SK-MEL-5 (cell line): ENCODE results near the gene DPYSL4. TPM values are rescaled to one million over a fixed set of nuclear protein-coding genes. Genes with fewer than 3 reads are reported as not detected.

Source experiments
- DNase-seq: peaks from one replicate; pipeline ENCODE4 v3.0.0-alpha.2; 2016; ENCODE audit warnings: low read depth, low spot score
- in situ Hi-C: cut with HindIII; loops from 2 replicates; pipeline ENCODE4 v1.10.0; 2016; ENCODE audit warnings: low sequenced_read_pairs, high pct_unique_total_duplicates, low pct_unique_long_range_greater_than_20kb
- total RNA-seq: library from RNA; depleted of rRNA; stranded (reverse); fragments of >200 nt; shearing (Covaris generic); gene quantifications from 2 replicates; pipeline ENCODE4 v1.2.3, GENCODE V29; 2014

Gene DPYSL4
- total RNA-seq, 1 experiment from 2014 or later, result 2.5 TPM

DNA sequence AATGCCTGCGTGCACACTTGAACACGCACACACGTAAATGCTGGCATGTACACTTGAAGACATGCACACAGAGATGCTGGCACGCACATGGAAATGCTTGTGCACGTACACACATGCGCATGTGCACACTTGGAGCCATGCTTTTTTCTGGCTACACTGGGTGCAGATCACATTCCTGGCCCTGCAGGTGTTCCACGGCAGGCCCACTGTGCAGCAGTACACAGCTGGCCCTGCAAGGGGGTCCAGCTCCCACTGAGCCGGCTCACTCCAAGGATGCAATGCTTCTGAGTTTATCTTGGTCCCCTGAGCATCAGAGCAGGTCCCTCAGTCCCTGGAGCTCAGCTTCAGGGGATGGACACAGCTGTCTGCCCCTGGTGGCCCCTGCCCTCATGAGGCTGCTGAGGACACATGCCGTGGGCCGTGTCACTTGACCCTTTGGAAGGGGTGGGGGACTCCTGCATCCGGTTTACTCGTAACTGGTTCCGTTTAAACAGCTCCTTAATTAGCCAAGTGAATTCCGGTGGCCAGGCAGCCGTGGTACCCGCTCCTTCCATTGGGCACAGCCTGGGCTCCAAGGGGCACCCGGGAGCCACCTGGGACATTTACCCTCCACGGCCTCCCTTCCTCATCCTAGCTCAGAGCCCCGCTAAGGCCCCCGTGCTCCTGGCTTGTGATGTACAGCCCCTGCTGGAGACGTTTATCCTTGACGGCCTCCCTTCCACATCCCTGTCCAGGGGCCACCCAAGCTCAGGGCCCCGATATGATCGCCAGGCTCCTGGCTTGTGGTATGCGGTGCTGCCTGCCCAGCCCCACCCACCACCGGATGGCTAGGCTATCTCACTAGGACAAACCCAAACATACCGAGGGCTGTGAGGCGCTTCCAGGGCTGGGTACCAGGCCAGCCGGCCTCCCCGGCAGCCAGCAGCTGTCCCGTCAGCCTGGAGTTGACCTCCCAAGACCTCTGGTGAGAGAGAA, 39.5 kb upstream of the DPYSL4 start:
- in situ Hi-C loops, result no loop called here
- DNase-seq, result no peak

GRCh38 chr10:132148261-132149251, 38.2 kb upstream of the DPYSL4 start:
- in situ Hi-C loops, result no loop called here
- DNase-seq, result no peak

DNA sequence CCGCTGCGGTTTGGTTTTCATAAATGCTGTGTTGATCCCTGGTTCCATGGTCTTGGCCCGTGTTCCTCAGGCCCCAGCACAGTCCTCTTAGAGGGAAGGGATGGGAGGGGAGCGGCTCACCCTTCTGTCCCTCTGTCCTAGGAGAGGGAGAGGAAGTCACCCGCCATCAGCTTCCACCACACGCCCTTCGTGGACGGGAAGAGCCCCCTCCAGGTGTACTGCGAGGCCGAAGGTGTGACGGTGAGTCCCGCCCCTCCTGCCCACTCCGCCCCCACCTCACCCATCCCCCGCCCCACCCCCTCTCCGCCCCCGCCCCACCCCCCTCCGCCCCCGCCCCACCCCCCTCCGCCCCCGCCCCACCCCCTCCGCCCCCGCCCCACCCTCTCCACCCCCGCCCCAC, 37.5 kb upstream of the DPYSL4 start:
- no peak for DNase-seq
- in situ Hi-C loops, result no loop called here

DNA sequence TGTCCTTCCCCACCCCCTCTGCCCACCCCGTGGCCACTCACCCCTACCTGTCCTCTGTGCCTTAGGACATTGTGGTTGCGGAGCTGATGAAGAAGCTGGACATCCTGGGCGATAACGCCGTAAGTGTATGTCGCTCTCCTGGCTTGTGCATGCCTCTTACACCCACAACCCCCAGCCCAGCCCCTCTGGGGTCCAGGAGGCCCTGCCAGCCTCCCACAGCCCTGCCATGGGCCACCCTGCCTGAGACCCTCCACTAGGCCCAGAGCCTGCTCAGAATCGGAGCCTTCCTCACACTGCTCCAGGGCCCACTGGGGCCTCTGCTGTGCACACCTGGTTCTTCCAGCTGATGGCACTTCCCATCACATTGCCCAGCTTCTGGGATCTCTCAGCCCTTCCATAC, 36.8 kb upstream of the DPYSL4 start:
- in situ Hi-C loops, result no loop called here

DNA sequence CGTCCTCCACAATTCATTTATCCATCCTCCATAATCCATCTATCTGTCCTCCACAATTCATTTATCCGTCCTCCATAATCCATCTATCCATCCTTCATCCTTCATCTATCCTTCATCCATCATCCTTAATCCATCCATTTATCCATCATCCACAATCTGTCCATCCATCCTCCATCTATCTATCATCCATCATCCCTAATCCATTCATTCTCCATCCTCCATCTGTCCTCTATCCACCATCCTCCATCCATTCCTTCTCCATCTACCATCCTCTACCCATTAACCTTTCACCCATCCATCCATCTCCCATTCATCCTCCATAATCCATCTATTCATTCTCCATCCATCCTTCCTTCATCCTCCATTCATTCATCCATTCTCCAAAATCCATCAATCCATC, 36.0 kb upstream of the DPYSL4 start:
- DNase-seq, result no peak
- in situ Hi-C loops, result no loop called here

More for the DNA sequence above, 36.8 kb upstream of the DPYSL4 start:
- no peak for DNase-seq

- DNase-seq, result no peak
- in situ Hi-C loops, result no loop called here
These were observed 35.3 kb upstream of the DPYSL4 start for GRCh38 chr10:132151286-132151950.

DNA sequence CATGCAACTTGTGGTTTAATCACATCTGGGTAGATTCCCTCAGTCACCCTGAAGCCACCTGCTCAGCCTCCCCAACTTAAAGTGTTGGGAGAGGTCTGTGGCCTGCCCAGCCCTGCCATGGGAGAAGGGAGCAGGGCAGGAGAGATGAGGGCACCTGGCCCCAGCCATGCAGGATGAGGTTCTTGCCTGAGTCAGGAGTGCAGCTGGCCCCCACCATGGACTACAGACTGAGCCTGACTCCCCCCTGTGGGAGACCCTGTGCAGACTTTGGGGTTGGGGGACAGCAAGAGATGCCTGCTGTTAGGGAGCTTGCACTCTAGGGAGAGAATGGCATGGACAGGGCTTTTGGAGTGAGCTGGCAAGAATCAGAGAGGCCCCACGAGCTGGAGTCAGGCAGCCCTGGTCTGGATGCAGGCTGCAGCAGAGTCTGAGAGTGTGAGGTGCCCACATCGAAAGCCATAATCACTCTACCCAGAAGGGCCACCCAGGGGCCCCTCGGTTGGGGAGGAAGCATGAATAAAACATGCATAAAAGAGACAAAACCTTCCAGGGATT, 34.7 kb upstream of the DPYSL4 start:
- no peak for DNase-seq
- in situ Hi-C loops, result no loop called here

- DNase-seq, result no peak
- in situ Hi-C loops, result no loop called here
These were observed 33.7 kb upstream of the DPYSL4 start for GRCh38 chr10:132152896-132153580.

GRCh38 chr10:132153616-132154217, 33.0 kb upstream of the DPYSL4 start:
- in situ Hi-C loops, result no loop called here
- no peak for DNase-seq

- no peak for DNase-seq
- in situ Hi-C loops, result no loop called here
These were observed 32.3 kb upstream of the DPYSL4 start for GRCh38 chr10:132154440-132154839.

- in situ Hi-C loops, result no loop called here
- DNase-seq, result no peak
These were observed 31.8 kb upstream of the DPYSL4 start for GRCh38 chr10:132154931-132155330.

DNA sequence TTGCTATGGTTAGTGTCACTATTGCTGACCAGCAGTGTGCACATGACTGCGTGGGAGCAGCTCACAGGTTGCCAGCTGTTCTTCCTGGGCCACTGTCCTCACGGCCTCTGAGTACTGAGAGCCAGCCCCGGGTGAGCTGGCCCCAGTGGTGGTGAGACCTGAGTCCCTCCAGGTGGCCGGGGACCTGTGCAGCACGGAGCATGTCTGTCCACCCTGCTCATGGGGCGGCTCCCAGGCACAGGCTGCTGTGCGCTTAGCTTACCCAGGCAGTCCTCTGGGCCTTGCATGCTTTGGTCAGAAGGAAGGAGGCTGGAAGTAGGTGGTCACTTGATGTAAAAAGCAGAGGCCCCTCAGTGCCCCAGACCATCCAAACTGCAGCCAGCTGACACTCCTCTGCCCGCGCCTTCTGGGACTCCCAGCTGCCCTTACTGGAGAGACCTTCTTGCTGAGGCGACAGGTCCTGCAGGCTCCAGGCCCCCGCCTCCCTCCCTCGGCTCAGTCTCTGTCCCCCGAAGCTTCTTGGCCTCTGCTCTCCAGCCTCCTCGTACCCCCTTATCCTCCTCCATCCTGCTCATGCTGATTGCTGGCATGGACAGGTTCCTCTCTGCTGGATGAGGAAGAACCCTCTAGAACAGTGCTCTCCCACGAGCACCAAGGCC, 30.9 kb upstream of the DPYSL4 start:
- in situ Hi-C loops, result no loop called here
- DNase-seq, result no peak

- no peak for DNase-seq
- in situ Hi-C loops, result no loop called here
These were observed 30.4 kb upstream of the DPYSL4 start for GRCh38 chr10:132156382-132156781.

- in situ Hi-C loops, result no loop called here
These were observed 29.6 kb upstream of the DPYSL4 start for GRCh38 chr10:132157101-132157500.

GRCh38 chr10:132158122-132158741, 28.5 kb upstream of the DPYSL4 start:
- DNase-seq, result peak; percentile 23
- in situ Hi-C loops, result no loop called here

More at GRCh38 chr10:132157101-132157500, 29.6 kb upstream of the DPYSL4 start:
- no peak for DNase-seq

- in situ Hi-C loops, result no loop called here
- DNase-seq, result no peak
These were observed 27.9 kb upstream of the DPYSL4 start for GRCh38 chr10:132158823-132159222.
